H9 (cell line): Measurements from ENCODE around the gene TMED8. TPM values are rescaled to one million over a fixed set of nuclear protein-coding genes. Genes with fewer than 3 reads are reported as not detected.

Experiments
- DNase-seq: peaks from one replicate; pipeline ENCODE4 v3.0.0-alpha.2; 2017
- H2AFZ ChIP-seq: one replicate; pipeline ENCODE4 v1.6.1; 2013; ENCODE audit warnings: mild to moderate bottlenecking, low read length, control low read depth, moderate library complexity
- H2AK5ac ChIP-seq: 2 replicates; pipeline ENCODE4 v1.6.1; 2013; ENCODE audit warnings: low read length, control low read depth, mixed read lengths; ENCODE audit not compliant: insufficient read length
- H2BK120ac ChIP-seq: one replicate; pipeline ENCODE4 v1.6.1; 2013; ENCODE audit warnings: low read depth, mild to moderate bottlenecking, low read length, control low read depth, inconsistent platforms; ENCODE audit not compliant: poor library complexity, severe bottlenecking
- H2BK12ac ChIP-seq: 2 replicates; pipeline ENCODE4 v1.6.1; 2013; ENCODE audit warnings: low read length, control low read depth, mixed read lengths, low read depth; ENCODE audit not compliant: insufficient read length
- H2BK15ac ChIP-seq: 2 replicates; pipeline ENCODE4 v1.6.1; 2013; ENCODE audit warnings: low read depth, low read length, control low read depth
- H2BK20ac ChIP-seq: one replicate; pipeline ENCODE4 v1.6.1; 2013; ENCODE audit warnings: low read depth, mild to moderate bottlenecking, low read length, control low read depth, inconsistent platforms; ENCODE audit not compliant: poor library complexity, severe bottlenecking
- H2BK5ac ChIP-seq: 2 replicates; pipeline ENCODE4 v1.6.1; 2013; ENCODE audit warnings: low read length, control low read depth, mixed read lengths; ENCODE audit not compliant: insufficient read length
- H3K14ac ChIP-seq: 2 replicates; pipeline ENCODE4 v1.6.1; 2013; ENCODE audit warnings: low read length, control low read depth; ENCODE audit not compliant: insufficient read depth
- H3K18ac ChIP-seq: 2 replicates; pipeline ENCODE4 v1.6.1; 2013; ENCODE audit warnings: low read depth, mild to moderate bottlenecking, mixed read lengths, low read length, control low read depth; ENCODE audit not compliant: insufficient read length
- H3K23ac ChIP-seq: 2 replicates; pipeline ENCODE4 v1.6.1; 2013; ENCODE audit warnings: low read length, control low read depth, mixed read lengths, low read depth; ENCODE audit not compliant: insufficient read length
- H3K23me2 ChIP-seq: 2 replicates; pipeline ENCODE4 v1.6.1; 2013; ENCODE audit warnings: low read depth, mild to moderate bottlenecking, mixed read lengths, low read length, control low read depth; ENCODE audit not compliant: insufficient read length, poor library complexity, severe bottlenecking
- H3K27ac ChIP-seq: 2 replicates; pipeline ENCODE4 v1.5.1; 2013; ENCODE audit warnings: low read length, control low read depth, mixed read lengths, low read depth; ENCODE audit not compliant: insufficient read length
- H3K27me3 ChIP-seq: 2 replicates; pipeline ENCODE4 v1.6.1; 2013; ENCODE audit warnings: low read length, control low read depth, inconsistent platforms; ENCODE audit not compliant: insufficient read depth
- H3K4ac ChIP-seq: 2 replicates; pipeline ENCODE4 v1.6.1; 2013; ENCODE audit warnings: low read depth, mild to moderate bottlenecking, control low read depth, inconsistent platforms, low read length, moderate library complexity
- H3K4me1 ChIP-seq: 2 replicates; pipeline ENCODE4 v1.6.1; 2013; ENCODE audit warnings: low read length, control low read depth, inconsistent platforms; ENCODE audit not compliant: insufficient read depth
- H3K4me2 ChIP-seq: 2 replicates; pipeline ENCODE4 v1.6.1; 2013; ENCODE audit warnings: low read length, control low read depth, mixed read lengths; ENCODE audit not compliant: insufficient read length, insufficient read depth
- H3K56ac ChIP-seq: 2 replicates; pipeline ENCODE4 v1.6.1; 2013; ENCODE audit warnings: low read depth, mild to moderate bottlenecking, mixed read lengths, low read length, control low read depth; ENCODE audit not compliant: insufficient read length
- H3K79me1 ChIP-seq: 2 replicates; pipeline ENCODE4 v1.6.1; 2013; ENCODE audit warnings: low read depth, mild to moderate bottlenecking, moderate library complexity, low read length, control low read depth, inconsistent platforms; ENCODE audit not compliant: insufficient read depth, poor library complexity, severe bottlenecking
- H3K79me2 ChIP-seq: 2 replicates; pipeline ENCODE4 v1.6.1; 2013; ENCODE audit warnings: low read length, control low read depth, inconsistent platforms; ENCODE audit not compliant: insufficient read depth
- H3K9ac ChIP-seq: 2 replicates; pipeline ENCODE4 v1.6.1; 2013; ENCODE audit warnings: low read length, control low read depth, mixed read lengths; ENCODE audit not compliant: insufficient read length; ENCODE audit errors: extremely low read depth
- H3K9me3 ChIP-seq: one replicate; pipeline ENCODE4 v1.6.1; 2013; ENCODE audit warnings: low read depth, low read length, inconsistent platforms; ENCODE audit not compliant: control insufficient read depth
- H3T11ph ChIP-seq: one replicate; pipeline ENCODE4 v1.6.1; 2013; ENCODE audit warnings: mild to moderate bottlenecking, low read length, control low read depth, inconsistent platforms
- H4K20me1 ChIP-seq: one replicate; pipeline ENCODE4 v1.6.1; 2013; ENCODE audit not compliant: control insufficient read depth, insufficient read length, insufficient read depth
- H4K5ac ChIP-seq: 2 replicates; pipeline ENCODE4 v1.6.1; 2013; ENCODE audit warnings: low read depth, mild to moderate bottlenecking, mixed read lengths, low read length, control low read depth; ENCODE audit not compliant: insufficient read length
- H4K8ac ChIP-seq: replicated peaks from 2 replicates; pipeline ENCODE4 v1.6.1; 2013; ENCODE audit warnings: low read length, control low read depth, mixed read lengths, low read depth; ENCODE audit not compliant: insufficient read length
- H4K91ac ChIP-seq: 2 replicates; pipeline ENCODE4 v1.6.1; 2013; ENCODE audit warnings: low read depth, mild to moderate bottlenecking, moderate library complexity, mixed read lengths, low read length, control low read depth; ENCODE audit not compliant: insufficient read length
- H3K27ac Mint-ChIP-seq, 3 experiments: 2 replicates in 2 of 3; 3 replicates in 1 of 3; pipeline ENCODE4 v1.8.0; 2020 to 2021; ENCODE audit warnings: mixed read lengths in 3 of 3, mild to moderate bottlenecking in 1 of 3, moderate library complexity in 1 of 3
- H3K27me3 Mint-ChIP-seq: 2 replicates; pipeline ENCODE4 v1.8.0; 2021; ENCODE audit warnings: low read depth, mild to moderate bottlenecking, moderate library complexity, mixed read lengths
- H3K36me3 Mint-ChIP-seq, 3 experiments: 2 replicates in 2 of 3; 3 replicates in 1 of 3; pipeline ENCODE4 v1.8.0; 2020 to 2021; ENCODE audit warnings: low read depth in 3 of 3, mixed read lengths in 3 of 3; ENCODE audit not compliant: insufficient read depth in 1 of 3
- H3K4me1 Mint-ChIP-seq, 2 experiments: 2 replicates each; pipeline ENCODE4 v1.8.0; 2020; ENCODE audit warnings: mixed read lengths in 2 of 2
- H3K4me3 Mint-ChIP-seq, 2 experiments: 2 replicates in 1 of 2; 3 replicates in 1 of 2; pipeline ENCODE4 v1.8.0; 2020 to 2021; ENCODE audit warnings: mild to moderate bottlenecking in 2 of 2, mixed read lengths in 2 of 2, moderate library complexity in 1 of 2
- H3K9me3 Mint-ChIP-seq, 2 experiments: 2 replicates in 1 of 2; 3 replicates in 1 of 2; pipeline ENCODE4 v1.8.0; 2020; ENCODE audit warnings: mild to moderate bottlenecking in 2 of 2, mixed read lengths in 2 of 2, moderate library complexity in 1 of 2
- WGBS: extraction: QIAGEN DNeasy Blood & Tissue Kit; methylation state at CpG from one replicate; pipeline ENCODE4 v1.1.7; 2013; ENCODE audit warnings: missing lambda C conversion rate, low lambda C conversion rate, mixed read lengths; ENCODE audit not compliant: insufficient read length; ENCODE audit errors: extremely low coverage; 5-methylcytosine and 5-hydroxymethylcytosine counted together
- total RNA-seq: library from RNA; stranded (reverse); gene quantifications from 2 replicates; pipeline ENCODE4 v1.2.1, GENCODE V29; 2021
- TF ChIP-seq, protein P1 (sequence below): fragments of 200-600 bp; sonication (generic); conservative IDR thresholded peaks from 3 replicates; pipeline ENCODE4 v1.8.0; 2021; ENCODE audit warnings: antibody characterized with exemption, mild to moderate bottlenecking

Gene TMED8
- total RNA-seq, 1 experiment from 2014 or later = 9.5 TPM

DNA sequence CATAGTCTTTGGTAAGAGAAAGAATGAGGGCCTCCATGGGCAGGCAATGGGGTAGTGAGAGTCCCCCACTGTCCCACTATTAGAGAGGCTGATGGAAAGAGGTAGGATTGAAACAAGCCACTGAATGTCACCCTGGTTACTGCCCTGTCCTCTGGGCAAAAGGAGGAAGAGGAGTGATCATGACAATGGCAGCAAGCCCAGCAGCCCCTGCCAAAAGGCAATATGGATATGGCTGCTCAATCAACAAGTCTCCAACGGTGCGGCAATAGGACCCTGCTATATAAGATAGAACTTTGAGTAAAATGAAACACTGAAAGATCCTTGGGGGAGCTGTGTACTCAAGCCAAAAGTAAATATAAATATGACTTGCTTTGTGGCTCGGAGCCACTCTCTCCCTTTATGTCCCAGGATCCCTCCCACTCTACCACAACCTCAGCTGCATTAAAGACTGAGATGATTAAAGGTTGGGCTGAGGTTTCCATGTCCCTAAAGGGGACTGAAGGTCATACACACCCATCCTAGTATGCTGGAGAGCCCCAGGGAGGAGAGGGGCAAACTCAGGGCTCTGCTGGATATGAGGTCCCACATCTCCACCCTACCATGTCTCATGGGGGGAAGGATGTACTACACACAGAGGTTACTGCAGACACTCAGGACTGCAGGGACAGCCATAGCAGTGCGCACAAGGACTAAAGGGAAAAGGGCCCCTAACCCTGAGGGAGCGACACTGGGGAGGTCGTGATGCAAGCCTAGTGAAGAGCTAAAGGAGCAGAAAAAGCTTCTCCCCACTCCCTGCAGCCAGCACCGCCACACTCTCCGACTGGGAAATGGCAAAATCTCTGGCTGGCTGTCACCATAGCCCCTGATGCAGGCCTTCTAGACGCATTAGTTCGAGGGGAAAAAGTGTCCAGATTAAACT is 62.1 kb downstream of the TMED8 start:
- DNase-seq = no peak
- H4K91ac ChIP-seq = peak overlapping the region; percentile 95
- no CpG with 5 or more reads among the region's 10 CpGs for WGBS
- H4K8ac ChIP-seq = peak overlapping the region; percentile 44
- peak overlapping the region; percentile 68 for H3K18ac ChIP-seq
- H2BK120ac ChIP-seq = peak overlapping the region; percentile 71
- H3K9me3 ChIP-seq = no peaks in the 10 kb centered on the region
- H3K23me2 ChIP-seq = no peaks in the 10 kb centered on the region
- H2AFZ ChIP-seq = no peak overlapping the region
- TF ChIP-seq, protein P1, sequence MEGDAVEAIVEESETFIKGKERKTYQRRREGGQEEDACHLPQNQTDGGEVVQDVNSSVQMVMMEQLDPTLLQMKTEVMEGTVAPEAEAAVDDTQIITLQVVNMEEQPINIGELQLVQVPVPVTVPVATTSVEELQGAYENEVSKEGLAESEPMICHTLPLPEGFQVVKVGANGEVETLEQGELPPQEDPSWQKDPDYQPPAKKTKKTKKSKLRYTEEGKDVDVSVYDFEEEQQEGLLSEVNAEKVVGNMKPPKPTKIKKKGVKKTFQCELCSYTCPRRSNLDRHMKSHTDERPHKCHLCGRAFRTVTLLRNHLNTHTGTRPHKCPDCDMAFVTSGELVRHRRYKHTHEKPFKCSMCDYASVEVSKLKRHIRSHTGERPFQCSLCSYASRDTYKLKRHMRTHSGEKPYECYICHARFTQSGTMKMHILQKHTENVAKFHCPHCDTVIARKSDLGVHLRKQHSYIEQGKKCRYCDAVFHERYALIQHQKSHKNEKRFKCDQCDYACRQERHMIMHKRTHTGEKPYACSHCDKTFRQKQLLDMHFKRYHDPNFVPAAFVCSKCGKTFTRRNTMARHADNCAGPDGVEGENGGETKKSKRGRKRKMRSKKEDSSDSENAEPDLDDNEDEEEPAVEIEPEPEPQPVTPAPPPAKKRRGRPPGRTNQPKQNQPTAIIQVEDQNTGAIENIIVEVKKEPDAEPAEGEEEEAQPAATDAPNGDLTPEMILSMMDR = no peak
- no peak overlapping the region for H2BK20ac ChIP-seq
- Mint-ChIP-seq H3K36me3 (peaks cover 0 to 8% (median 5%) of the 10 kb centered on the region in 3 experiments; a peak in 5 of 7 replicates), H3K4me3 (peak overlapping the region in 1 of 2 experiments; percentile 50; a peak in 1 of 5 replicates), H3K9me3 (no peaks in the 10 kb centered on the region), H3K4me1 (peaks cover 46 to 53% of the 10 kb centered on the region in 2 experiments), H3K27me3 (no peaks in the 10 kb centered on the region), H3K27ac (peak overlapping the region; percentile 45 to 96 (median 87); a peak in 6 of 7 replicates)
- peak overlapping the region; percentile 11 for H2BK5ac ChIP-seq
- H3K79me1 ChIP-seq = no peaks in the 10 kb centered on the region
- H2AK5ac ChIP-seq = peak overlapping the region; percentile 58
- H3K79me2 ChIP-seq = peaks cover 3% of the 10 kb centered on the region; the same call in 1 of the 2 replicates
- peaks cover 10% of the 10 kb centered on the region; the same call in 1 of the 2 replicates for H3K4me1 ChIP-seq
- peak overlapping the region; percentile 98 for H2BK12ac ChIP-seq
- no peak overlapping the region for H3K9ac ChIP-seq
- H3T11ph ChIP-seq = no peak overlapping the region
- H3K4me2 ChIP-seq = no peak overlapping the region
- peak overlapping the region; percentile 57; the same call in 1 of the 2 replicates for H3K14ac ChIP-seq
- H3K27me3 ChIP-seq = no peaks in the 10 kb centered on the region
- H4K20me1 ChIP-seq = no peaks in the 10 kb centered on the region
- peak overlapping the region; percentile 2 for H3K27ac ChIP-seq
- no peak overlapping the region for H4K5ac ChIP-seq
- 0 out of 2 replicates have a peak overlapping the region, but pooled peaks have one; percentile 2 for H2BK15ac ChIP-seq
- H3K56ac ChIP-seq = no peak overlapping the region
- H3K23ac ChIP-seq = no peak overlapping the region
- H3K4ac ChIP-seq = peak overlapping the region; percentile 61
